GM10266 (cell line): Measurements from ENCODE around the gene MTHFR.

Experiments used
- DNase-seq: peaks from one replicate; pipeline ENCODE4 v3.0.0; 2012; ENCODE audit errors: extremely low spot score
- CTCF ChIP-seq: IDR thresholded peaks from 2 replicates; pipeline ENCODE4 v1.5.1; 2012; ENCODE audit warnings: mild to moderate bottlenecking, low read depth; ENCODE audit not compliant: control insufficient read depth, insufficient read depth; ENCODE audit errors: missing control alignments

MTHFR gene

GRCh38 chr1:11741482-11741881, 64.3 kb downstream of the MTHFR start:
- no peak for DNase-seq
- TF ChIP-seq CTCF: no peak

- TF ChIP-seq CTCF: no peak
- no peak for DNase-seq
Observed at GRCh38 chr1:11740258-11741192, 65.2 kb downstream of the MTHFR start.

GRCh38 chr1:11738783-11739182, 67.0 kb downstream of the MTHFR start:
- no peak for DNase-seq
- no peak for TF ChIP-seq CTCF

GRCh38 chr1:11738096-11738495, 67.7 kb downstream of the MTHFR start:
- TF ChIP-seq CTCF: no peak
- DNase-seq: no peak

- DNase-seq: peak; percentile 65
- TF ChIP-seq CTCF: no peak
Observed at GRCh38 chr1:11736746-11737639, 68.8 kb downstream of the MTHFR start.

GRCh38 chr1:11735854-11736745, 69.7 kb downstream of the MTHFR start, which contains the start of gene AGTRAP:
AGTRAP (plus strand) TSS chr1:11736136; CDS start chr1:11736209, 73 bp downstream.
- peak; percentile 89 for DNase-seq
- TF ChIP-seq CTCF: peak; percentile 1
